ENCODE data around the gene GABPB1.

The GABPB1 gene

GRCh38 chr15:50236433-50236832 lies 118.6 kb downstream of the GABPB1 start:
- no peak for DNase-seq

GRCh38 chr15:50235794-50236193 lies 119.2 kb downstream of the GABPB1 start:
- no peak for DNase-seq

GRCh38 chr15:50234764-50235163 lies 120.2 kb downstream of the GABPB1 start:
- no peak for DNase-seq

- DNase-seq: no peak
Measured at GRCh38 chr15:50233192-50233736, 121.7 kb downstream of the GABPB1 start.

- DNase-seq: no peak
Measured at GRCh38 chr15:50232791-50233190, 122.2 kb downstream of the GABPB1 start.

GRCh38 chr15:50231761-50232160 lies 123.2 kb downstream of the GABPB1 start:
- no peak for DNase-seq

GRCh38 chr15:50229336-50229735 lies 125.7 kb downstream of the GABPB1 start:
- DNase-seq: no peak

GRCh38 chr15:50228866-50229265 lies 126.1 kb downstream of the GABPB1 start:
- DNase-seq: no peak

- no peak for DNase-seq
Measured at GRCh38 chr15:50227076-50227475, 127.9 kb downstream of the GABPB1 start.

GRCh38 chr15:50225938-50226337 lies 129.1 kb downstream of the GABPB1 start:
- DNase-seq: no peak

All from NK-92 treated with Interleukin-12 subunit alpha and Interleukin-12 subunit beta, amount 100 ng/mL, for 24 hours (cell line).